Measurements from ENCODE around the gene CABCOCO1. TPM values are rescaled to one million over a fixed set of nuclear protein-coding genes. Genes with fewer than 3 reads are reported as not detected.

CABCOCO1 gene
- total RNA-seq, 2 donors from 2014 or later = not detected

DNA sequence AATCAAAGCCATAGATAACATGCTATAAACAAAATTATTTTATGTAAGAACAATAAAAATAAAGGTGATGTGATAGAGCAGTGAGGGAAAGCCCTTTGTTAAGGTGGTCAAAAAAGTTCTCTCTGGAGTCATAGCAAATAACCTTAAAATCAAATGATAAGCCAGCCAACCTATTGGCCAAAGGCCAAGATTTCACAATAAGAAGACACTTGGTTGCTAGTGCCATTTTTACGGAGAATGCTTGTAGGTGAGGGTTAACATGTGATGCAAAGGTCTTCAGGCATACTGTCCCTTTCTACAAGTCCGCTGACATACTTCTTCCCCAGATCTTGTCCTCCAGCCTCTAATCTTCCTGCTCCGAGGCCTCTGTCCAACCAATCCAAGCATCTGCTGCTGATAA, 140.5 kb downstream of the CABCOCO1 start:
- no peak for TF ChIP-seq POLR2A (IDR thresholded peaks at IDR 0.05)
- TF ChIP-seq, protein P1, sequence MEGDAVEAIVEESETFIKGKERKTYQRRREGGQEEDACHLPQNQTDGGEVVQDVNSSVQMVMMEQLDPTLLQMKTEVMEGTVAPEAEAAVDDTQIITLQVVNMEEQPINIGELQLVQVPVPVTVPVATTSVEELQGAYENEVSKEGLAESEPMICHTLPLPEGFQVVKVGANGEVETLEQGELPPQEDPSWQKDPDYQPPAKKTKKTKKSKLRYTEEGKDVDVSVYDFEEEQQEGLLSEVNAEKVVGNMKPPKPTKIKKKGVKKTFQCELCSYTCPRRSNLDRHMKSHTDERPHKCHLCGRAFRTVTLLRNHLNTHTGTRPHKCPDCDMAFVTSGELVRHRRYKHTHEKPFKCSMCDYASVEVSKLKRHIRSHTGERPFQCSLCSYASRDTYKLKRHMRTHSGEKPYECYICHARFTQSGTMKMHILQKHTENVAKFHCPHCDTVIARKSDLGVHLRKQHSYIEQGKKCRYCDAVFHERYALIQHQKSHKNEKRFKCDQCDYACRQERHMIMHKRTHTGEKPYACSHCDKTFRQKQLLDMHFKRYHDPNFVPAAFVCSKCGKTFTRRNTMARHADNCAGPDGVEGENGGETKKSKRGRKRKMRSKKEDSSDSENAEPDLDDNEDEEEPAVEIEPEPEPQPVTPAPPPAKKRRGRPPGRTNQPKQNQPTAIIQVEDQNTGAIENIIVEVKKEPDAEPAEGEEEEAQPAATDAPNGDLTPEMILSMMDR (IDR thresholded peaks at IDR 0.05) = no peak
- Histone ChIP-seq H3K27ac (no peak overlapping the region), H3K4me3 (no peak overlapping the region), H3K4me1 (no peaks in the 10 kb centered on the region), H3K27me3 (no peaks in the 10 kb centered on the region), H3K36me3 (replicated peaks in 1 of 2; ENCODE audit: insufficient read depth in 1 of 2, low read depth in 2 of 2) (no peaks in the 10 kb centered on the region), H3K9me3 (no peaks in the 10 kb centered on the region)
- WGBS, 2 donors = 87 to 91% methylated on average over 3 of the region's 3 CpGs
- intact Hi-C loops (cut with DNase I) = no loop called here
- ATAC-seq (no peak), DNase-seq (no peak)

DNA sequence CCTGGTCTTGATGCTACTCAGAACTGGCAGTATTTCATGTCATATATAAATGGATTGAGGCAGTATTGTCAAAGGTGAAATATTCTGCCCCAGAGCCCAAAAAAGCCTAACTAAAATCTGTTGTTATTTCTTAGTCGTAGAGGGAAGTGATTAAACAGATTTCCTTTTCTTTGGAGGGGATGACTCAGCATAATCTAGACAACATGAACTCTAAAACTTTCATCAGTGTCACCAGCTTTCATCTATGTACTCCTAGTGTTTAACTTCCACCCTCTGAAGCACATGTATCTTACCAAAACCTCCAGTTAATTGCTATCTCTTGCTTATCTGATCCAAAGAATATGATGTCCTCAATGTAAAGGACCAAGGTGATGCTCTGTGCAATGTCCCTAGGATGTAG, 141.7 kb downstream of the CABCOCO1 start:
- DNase-seq (no peak), ATAC-seq (no peak)
- Histone ChIP-seq H3K27me3 (no peaks in the 10 kb centered on the region), H3K4me1 (no peaks in the 10 kb centered on the region), H3K36me3 (replicated peaks in 1 of 2; ENCODE audit: insufficient read depth in 1 of 2, low read depth in 2 of 2) (no peaks in the 10 kb centered on the region), H3K27ac (no peak overlapping the region), H3K4me3 (no peak overlapping the region), H3K9me3 (no peaks in the 10 kb centered on the region)
- intact Hi-C loops (cut with DNase I) = no loop called here
- TF ChIP-seq, protein P1 (IDR thresholded peaks at IDR 0.05) = no peak
- no peak for TF ChIP-seq POLR2A (IDR thresholded peaks at IDR 0.05)
- 44 to 69% methylated on average over 1 of the region's 1 CpG for WGBS, 2 donors

DNA sequence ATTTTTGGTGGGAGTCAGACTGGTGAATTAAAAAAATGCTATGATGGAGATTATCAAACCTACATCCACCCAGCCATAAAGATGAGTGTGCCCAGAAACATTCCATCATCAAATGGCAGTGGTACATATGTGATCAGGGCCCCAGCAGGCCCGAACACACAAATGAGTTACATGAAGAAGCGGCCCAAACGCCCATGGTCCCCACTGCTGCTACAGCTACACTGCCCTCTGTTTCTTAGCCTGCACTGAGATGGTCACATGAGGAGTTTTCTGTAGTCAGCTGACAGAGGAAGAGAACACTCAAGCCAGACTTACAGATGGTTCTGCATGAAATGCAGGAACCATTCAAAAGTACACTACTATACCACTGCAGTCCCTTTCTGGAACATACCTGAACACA, 142.4 kb downstream of the CABCOCO1 start:
- no peak for ATAC-seq
- Histone ChIP-seq H3K27me3 (no peaks in the 10 kb centered on the region), H3K9me3 (no peaks in the 10 kb centered on the region), H3K4me3 (no peak overlapping the region), H3K36me3 (replicated peaks in 1 of 2; ENCODE audit: insufficient read depth in 1 of 2, low read depth in 2 of 2) (no peaks in the 10 kb centered on the region), H3K4me1 (no peaks in the 10 kb centered on the region), H3K27ac (no peak overlapping the region)
- DNase-seq = no peak
- 94 to 100% methylated on average over 2 to 3 of the region's 3 CpGs for WGBS, 2 donors
- TF ChIP-seq, protein P1 (IDR thresholded peaks at IDR 0.05) = no peak
- TF ChIP-seq POLR2A (IDR thresholded peaks at IDR 0.05) = no peak
- intact Hi-C loops (cut with DNase I) = no loop called here

DNA sequence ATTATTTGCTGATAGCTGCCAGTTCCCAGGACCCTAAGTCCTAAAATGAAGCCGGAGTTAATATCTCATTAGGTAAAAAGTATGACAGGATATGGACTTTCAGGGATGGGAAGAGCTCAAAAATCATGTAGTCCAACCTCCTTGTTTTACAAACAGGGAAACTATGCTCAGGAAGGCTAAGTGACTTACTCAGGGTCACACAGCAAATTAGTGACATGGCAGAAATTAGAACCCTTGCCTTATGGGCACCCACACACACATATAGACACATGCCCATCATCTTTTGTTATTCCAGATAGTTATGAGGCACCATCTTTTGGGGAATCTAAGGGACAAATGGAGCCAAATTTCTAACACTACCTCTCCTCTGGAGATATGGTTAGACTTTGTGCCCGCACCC, 147.5 kb downstream of the CABCOCO1 start:
- no peak for ATAC-seq
- intact Hi-C loops (cut with DNase I) = no loop called here
- Histone ChIP-seq H3K9me3 (no peaks in the 10 kb centered on the region), H3K27ac (no peak overlapping the region), H3K4me1 (no peaks in the 10 kb centered on the region), H3K27me3 (no peaks in the 10 kb centered on the region), H3K36me3 (replicated peaks in 1 of 2; ENCODE audit: insufficient read depth in 1 of 2, low read depth in 2 of 2) (no peaks in the 10 kb centered on the region), H3K4me3 (no peak overlapping the region)
- DNase-seq = no peak
- WGBS, 2 donors = 87 to 98% methylated on average over 2 of the region's 2 CpGs
- TF ChIP-seq, protein P1 (IDR thresholded peaks at IDR 0.05) = no peak
- no peak for TF ChIP-seq POLR2A (IDR thresholded peaks at IDR 0.05)

DNA sequence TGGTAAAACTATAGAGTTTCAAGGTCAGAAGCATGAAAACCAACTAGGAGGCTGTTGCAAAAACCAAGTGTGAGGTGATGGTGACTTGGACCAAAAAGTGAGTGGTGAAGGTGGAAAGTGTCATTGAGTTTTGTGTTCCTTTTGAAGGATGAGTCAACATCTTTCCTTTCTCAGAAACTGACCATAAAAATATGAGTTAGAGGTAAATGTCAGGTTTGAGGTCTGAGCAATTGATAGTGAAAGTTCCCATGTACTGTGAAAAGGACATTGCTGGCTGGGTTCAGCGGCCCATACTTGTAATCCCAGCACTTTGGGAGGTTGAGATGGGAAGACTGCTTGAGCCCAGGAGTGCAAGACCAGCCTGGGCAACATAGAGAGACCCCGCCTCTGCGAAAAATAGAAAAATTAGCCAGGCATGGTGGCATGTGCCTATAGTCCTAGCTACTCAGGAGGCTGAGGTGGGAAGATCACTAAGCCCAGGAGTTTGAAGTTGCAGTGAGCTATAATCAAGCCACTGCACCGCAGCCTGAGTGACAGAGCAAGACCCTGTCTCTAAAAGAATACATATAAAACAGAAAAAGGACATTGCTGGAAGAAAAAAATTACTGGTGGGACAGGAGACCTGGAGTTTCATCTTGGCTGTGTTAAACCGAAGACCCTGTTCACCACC, 149.5 kb downstream of the CABCOCO1 start:
- no peak overlapping the region for H3K4me3 ChIP-seq
- intact Hi-C loops (cut with DNase I) = no loop called here
- no peak overlapping the region for H3K27ac ChIP-seq
- no peaks in the 10 kb centered on the region for H3K4me1 ChIP-seq
- no peaks in the 10 kb centered on the region for H3K27me3 ChIP-seq
- DNase-seq = no peak
- no peaks in the 10 kb centered on the region for H3K36me3 ChIP-seq (replicated peaks in 1 of 2; ENCODE audit: insufficient read depth in 1 of 2, low read depth in 2 of 2)
- no peak for ATAC-seq
- WGBS, 2 donors = 89 to 90% methylated on average over 5 of the region's 5 CpGs
- H3K9me3 ChIP-seq = no peaks in the 10 kb centered on the region
- no peak for TF ChIP-seq POLR2A (IDR thresholded peaks at IDR 0.05)

All from body of pancreas (tissue), 4 donors.